ENCODE measurements around the gene CNTFR.

Gene CNTFR

GRCh38 chr9:34580358-34580757 is 9.2 kb downstream of the CNTFR start:
- TF ChIP-seq, protein P1, sequence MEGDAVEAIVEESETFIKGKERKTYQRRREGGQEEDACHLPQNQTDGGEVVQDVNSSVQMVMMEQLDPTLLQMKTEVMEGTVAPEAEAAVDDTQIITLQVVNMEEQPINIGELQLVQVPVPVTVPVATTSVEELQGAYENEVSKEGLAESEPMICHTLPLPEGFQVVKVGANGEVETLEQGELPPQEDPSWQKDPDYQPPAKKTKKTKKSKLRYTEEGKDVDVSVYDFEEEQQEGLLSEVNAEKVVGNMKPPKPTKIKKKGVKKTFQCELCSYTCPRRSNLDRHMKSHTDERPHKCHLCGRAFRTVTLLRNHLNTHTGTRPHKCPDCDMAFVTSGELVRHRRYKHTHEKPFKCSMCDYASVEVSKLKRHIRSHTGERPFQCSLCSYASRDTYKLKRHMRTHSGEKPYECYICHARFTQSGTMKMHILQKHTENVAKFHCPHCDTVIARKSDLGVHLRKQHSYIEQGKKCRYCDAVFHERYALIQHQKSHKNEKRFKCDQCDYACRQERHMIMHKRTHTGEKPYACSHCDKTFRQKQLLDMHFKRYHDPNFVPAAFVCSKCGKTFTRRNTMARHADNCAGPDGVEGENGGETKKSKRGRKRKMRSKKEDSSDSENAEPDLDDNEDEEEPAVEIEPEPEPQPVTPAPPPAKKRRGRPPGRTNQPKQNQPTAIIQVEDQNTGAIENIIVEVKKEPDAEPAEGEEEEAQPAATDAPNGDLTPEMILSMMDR (IDR thresholded peaks at IDR 0.05; ENCODE audit: control insufficient read depth, insufficient read depth, low read depth, low read length, missing control alignments): no peak
- DNase-seq (ENCODE audit: low read depth): no peak
- no peak overlapping the region for H3K4me3 ChIP-seq (ENCODE audit: control insufficient read depth, low read depth, low read length)

DNA sequence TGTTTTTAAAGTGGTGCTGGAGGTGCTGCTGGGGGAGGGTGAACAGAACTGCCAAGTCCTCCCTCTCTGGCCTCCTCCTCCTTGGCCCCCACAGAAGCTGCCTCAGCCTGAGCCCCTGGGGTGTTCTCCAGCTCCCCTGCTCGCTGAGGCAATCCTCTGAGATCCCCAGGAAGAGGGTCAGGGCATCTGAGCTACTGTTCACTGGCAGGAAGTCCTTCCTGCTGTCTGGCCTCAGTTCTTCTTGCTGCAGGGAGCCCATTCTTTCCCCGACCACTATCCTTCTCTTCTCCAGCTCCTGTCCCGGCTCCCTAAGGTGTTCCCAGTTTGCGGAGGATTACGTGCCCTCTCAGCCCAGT is 9.7 kb downstream of the CNTFR start:
- no peak overlapping the region for H3K4me3 ChIP-seq (ENCODE audit: control insufficient read depth, low read depth, low read length)
- TF ChIP-seq, protein P1 (IDR thresholded peaks at IDR 0.05; ENCODE audit: control insufficient read depth, insufficient read depth, low read depth, low read length, missing control alignments): no peak
- DNase-seq (ENCODE audit: low read depth): no peak

DNA sequence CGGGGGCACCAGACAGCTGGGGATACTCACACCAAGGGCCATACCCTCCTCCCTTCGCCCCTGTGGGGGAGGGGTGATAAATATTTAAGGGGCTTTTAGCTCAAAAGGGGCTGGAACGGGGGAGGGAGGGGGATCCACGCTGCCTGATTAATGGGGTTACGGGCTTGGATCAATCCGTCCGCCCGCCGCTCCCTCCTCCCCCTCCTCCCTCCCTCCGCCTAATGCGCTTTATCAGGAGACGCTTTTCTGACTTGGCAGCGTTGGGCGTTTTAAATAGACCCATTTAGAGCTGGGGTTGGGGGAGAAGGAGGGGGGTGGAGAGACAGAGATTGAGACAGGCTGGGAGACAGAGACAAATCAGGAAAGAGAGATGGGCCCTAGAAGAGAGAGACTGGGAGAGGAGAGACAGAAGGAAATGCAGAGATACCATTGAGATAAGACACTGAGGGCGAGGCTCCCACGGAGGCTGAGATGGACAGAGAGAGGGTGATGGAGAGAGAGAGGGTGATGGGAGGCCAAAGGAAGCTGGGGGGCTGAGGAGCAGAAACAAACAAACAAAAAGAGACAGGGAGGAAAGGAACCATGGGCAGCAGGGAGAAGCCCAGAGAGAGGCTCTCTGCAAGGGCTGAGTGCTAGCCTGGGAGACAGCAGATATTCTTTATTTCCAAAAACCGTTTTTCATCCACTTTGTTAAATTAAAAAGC is 10.3 kb downstream of the CNTFR start:
- TF ChIP-seq, protein P1 (IDR thresholded peaks at IDR 0.05; ENCODE audit: control insufficient read depth, insufficient read depth, low read depth, low read length, missing control alignments): no peak
- no peak for DNase-seq (ENCODE audit: low read depth)
- no peak overlapping the region for H3K4me3 ChIP-seq (ENCODE audit: control insufficient read depth, low read depth, low read length)

GRCh38 chr9:34578241-34579103 is 11.1 kb downstream of the CNTFR start:
- no peak overlapping the region for H3K4me3 ChIP-seq (ENCODE audit: control insufficient read depth, low read depth, low read length)
- TF ChIP-seq, protein P1 (IDR thresholded peaks at IDR 0.05; ENCODE audit: control insufficient read depth, insufficient read depth, low read depth, low read length, missing control alignments): no peak
- peak; percentile 16 for DNase-seq (ENCODE audit: low read depth)

DNA sequence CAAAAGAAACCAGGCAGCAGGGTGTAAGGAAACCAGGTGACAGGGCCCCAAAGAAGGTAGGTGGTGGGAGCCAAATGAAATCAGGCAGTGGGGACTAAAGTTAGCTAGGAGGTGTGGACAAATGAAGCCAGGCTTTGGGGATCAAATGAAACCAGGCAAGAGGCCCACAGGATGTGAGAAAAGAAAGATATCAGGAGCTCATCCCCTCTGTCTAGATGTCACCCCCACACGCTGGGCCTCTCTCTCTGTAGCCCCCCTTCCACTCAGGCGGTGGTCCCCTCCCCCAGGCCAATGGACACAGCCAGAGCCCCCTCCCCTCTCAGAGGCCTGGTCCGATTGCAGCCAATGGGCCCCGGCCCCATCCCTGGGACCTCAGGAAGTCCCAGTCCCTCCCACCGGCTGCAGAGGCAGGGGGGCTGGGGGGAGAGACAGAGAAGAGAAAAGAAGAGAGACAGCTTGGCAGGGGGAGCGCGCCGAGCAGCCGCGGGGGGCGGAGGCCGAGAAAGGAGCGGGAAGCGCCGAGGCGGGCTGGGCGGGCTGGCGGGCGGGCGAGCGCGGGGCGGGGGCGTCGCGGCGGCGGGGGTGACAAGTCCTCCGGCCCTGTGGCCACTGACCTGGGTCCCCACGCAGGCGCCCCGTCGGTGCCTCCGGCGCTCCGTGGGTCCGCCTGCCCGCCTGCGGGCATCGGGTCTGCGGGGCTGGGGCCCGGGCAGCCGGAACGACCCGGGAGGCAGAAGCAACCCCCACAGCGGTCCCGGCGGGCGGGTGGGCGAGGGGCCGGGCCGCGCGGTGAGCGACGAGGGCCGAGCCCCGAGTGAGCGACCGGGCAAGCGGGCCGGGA is 11.9 kb downstream of the CNTFR start:
- H3K4me3 ChIP-seq (ENCODE audit: control insufficient read depth, low read depth, low read length): no peak overlapping the region
- TF ChIP-seq, protein P1 (IDR thresholded peaks at IDR 0.05; ENCODE audit: control insufficient read depth, insufficient read depth, low read depth, low read length, missing control alignments): no peak
- DNase-seq (ENCODE audit: low read depth): no peak

Measured in AG09309 (cell line).